ENCODE data around the gene CCDC106. TPM values are rescaled to one million over a fixed set of nuclear protein-coding genes. Genes with fewer than 3 reads are reported as not detected.

The CCDC106 gene
- total and polyA plus RNA-seq, 2 experiments from 2014 or later: 12.0 to 15.2 TPM

- no peak overlapping the region for H2AFZ ChIP-seq
- no peak overlapping the region for H3K4me2 ChIP-seq (ENCODE audit: unreplicated experiment)
- H4K20me1 ChIP-seq (ENCODE audit: insufficient read depth): 0 out of 2 replicates have a peak, but pooled peaks cover 2% of the 10 kb centered on the region
- 75 to 78% methylated on average over 12 of the region's 12 CpGs for WGBS, 2 experiments (ENCODE audit: low coverage in 1 of 2, low lambda C conversion rate in 2 of 2, missing lambda C conversion rate in 2 of 2)
- no peak for DNase-seq
- TF ChIP-seq EZH2 (IDR thresholded peaks at IDR 0.05; ENCODE audit: insufficient read depth, poor library complexity, severe bottlenecking): no peak
- in situ Hi-C loops (cut with MboI): loop anchor here (25.0 kb wide), 1 partner anchor 1204 kb away; the partner anchor contains the start of genes CDC42EP5 and LENG9
- peaks cover 18% of the 10 kb centered on the region; the same call in 1 of the 2 replicates for H3K36me3 ChIP-seq (ENCODE audit: low read depth)
- no peaks in the 10 kb centered on the region for H3K9me3 ChIP-seq (ENCODE audit: low read depth)
- no peak overlapping the region for H3K27ac ChIP-seq
- H3K27me3 ChIP-seq (replicated peaks; ENCODE audit: insufficient read depth): no peaks in the 10 kb centered on the region
- no peaks in the 10 kb centered on the region for H3K4me1 ChIP-seq (ENCODE audit: insufficient read depth)
- H3K79me2 ChIP-seq (ENCODE audit: insufficient read depth): peaks cover 97% of the 10 kb centered on the region
- peaks cover 6% of the 10 kb centered on the region; the same call in 1 of the 2 replicates for H3F3A ChIP-seq (ENCODE audit: insufficient read depth)
- H3K9me2 ChIP-seq (ENCODE audit: insufficient read depth): no peaks in the 10 kb centered on the region
- no peak overlapping the region for H3K4me3 ChIP-seq
- no peak overlapping the region for H3K9ac ChIP-seq
Measured at GRCh38 chr19:55666343-55667005, 18.5 kb downstream of the CCDC106 start.

- DNase-seq: no peak
- Histone ChIP-seq H3K36me3 (ENCODE audit: low read depth) (peaks cover 15% of the 10 kb centered on the region; the same call in 1 of the 2 replicates), H3K9me3 (ENCODE audit: low read depth) (no peaks in the 10 kb centered on the region), H4K20me1 (ENCODE audit: insufficient read depth) (peaks cover 7% of the 10 kb centered on the region; the same call in 1 of the 2 replicates), H3K27me3 (replicated peaks; ENCODE audit: insufficient read depth) (no peaks in the 10 kb centered on the region), H3K4me3 (no peak overlapping the region), H3K4me2 (ENCODE audit: unreplicated experiment) (no peak overlapping the region), H3K9me2 (ENCODE audit: insufficient read depth) (no peaks in the 10 kb centered on the region), H3K79me2 (ENCODE audit: insufficient read depth) (peaks cover 97% of the 10 kb centered on the region), H2AFZ (no peak overlapping the region), H3K9ac (no peak overlapping the region), H3K4me1 (ENCODE audit: insufficient read depth) (peaks cover 2% of the 10 kb centered on the region; the same call in 1 of the 2 replicates), H3K27ac (no peak overlapping the region), H3F3A (ENCODE audit: insufficient read depth) (peaks cover 11% of the 10 kb centered on the region)
- TF ChIP-seq EZH2 (IDR thresholded peaks at IDR 0.05; ENCODE audit: insufficient read depth, poor library complexity, severe bottlenecking) (no peak), EZH2phosphoT487 (IDR thresholded peaks at IDR 0.05; ENCODE audit: insufficient read depth, low read depth) (no peak)
- 91 to 94% methylated on average over 4 of the region's 4 CpGs for WGBS, 2 experiments (ENCODE audit: low coverage in 1 of 2, low lambda C conversion rate in 2 of 2, missing lambda C conversion rate in 2 of 2)
- in situ Hi-C loops (cut with MboI): loop anchor here (25.0 kb wide), 1 partner anchor 1205 kb away; the partner anchor contains the start of genes CDC42EP5 and LENG9
Measured at GRCh38 chr19:55667006-55667381, 19.0 kb downstream of the CCDC106 start.

GRCh38 chr19:55667511-55667910, 19.5 kb downstream of the CCDC106 start:
- Histone ChIP-seq H3K36me3 (ENCODE audit: low read depth) (peaks cover 13% of the 10 kb centered on the region; the same call in 1 of the 2 replicates), H3K79me2 (ENCODE audit: insufficient read depth) (peaks cover 97% of the 10 kb centered on the region), H3K9ac (no peak overlapping the region), H3F3A (ENCODE audit: insufficient read depth) (peaks cover 17% of the 10 kb centered on the region), H3K27ac (no peak overlapping the region), H3K4me3 (no peak overlapping the region), H2AFZ (no peak overlapping the region), H3K9me2 (ENCODE audit: insufficient read depth) (no peaks in the 10 kb centered on the region), H3K9me3 (ENCODE audit: low read depth) (no peaks in the 10 kb centered on the region), H3K27me3 (replicated peaks; ENCODE audit: insufficient read depth) (no peaks in the 10 kb centered on the region), H4K20me1 (ENCODE audit: insufficient read depth) (peaks cover 8% of the 10 kb centered on the region; the same call in 1 of the 2 replicates), H3K4me2 (ENCODE audit: unreplicated experiment) (no peak overlapping the region), H3K4me1 (ENCODE audit: insufficient read depth) (peaks cover 8% of the 10 kb centered on the region; the same call in 1 of the 2 replicates)
- in situ Hi-C loops (cut with MboI): loop anchor here (25.0 kb wide), 1 partner anchor 1205 kb away; the partner anchor contains the start of genes CDC42EP5 and LENG9
- WGBS, 2 experiments (ENCODE audit: low coverage in 1 of 2, low lambda C conversion rate in 2 of 2, missing lambda C conversion rate in 2 of 2): 94 to 96% methylated on average over 12 of the region's 12 CpGs
- DNase-seq: no peak
- no peak for TF ChIP-seq EZH2phosphoT487 (IDR thresholded peaks at IDR 0.05; ENCODE audit: insufficient read depth, low read depth)
- no peak for TF ChIP-seq EZH2 (IDR thresholded peaks at IDR 0.05; ENCODE audit: insufficient read depth, poor library complexity, severe bottlenecking)

- no peaks in the 10 kb centered on the region for H3K9me3 ChIP-seq (ENCODE audit: low read depth)
- H3K9ac ChIP-seq: no peak overlapping the region
- no peaks in the 10 kb centered on the region for H3K9me2 ChIP-seq (ENCODE audit: insufficient read depth)
- peaks cover 10% of the 10 kb centered on the region; the same call in 1 of the 2 replicates for H3K4me1 ChIP-seq (ENCODE audit: insufficient read depth)
- H2AFZ ChIP-seq: no peak overlapping the region
- peaks cover 8% of the 10 kb centered on the region; the same call in 1 of the 2 replicates for H4K20me1 ChIP-seq (ENCODE audit: insufficient read depth)
- peaks cover 8% of the 10 kb centered on the region; the same call in 1 of the 2 replicates for H3K36me3 ChIP-seq (ENCODE audit: low read depth)
- peaks cover 97% of the 10 kb centered on the region for H3K79me2 ChIP-seq (ENCODE audit: insufficient read depth)
- H3K4me2 ChIP-seq (ENCODE audit: unreplicated experiment): no peak overlapping the region
- in situ Hi-C loops (cut with MboI): loop anchor here (25.0 kb wide), 1 partner anchor 1206 kb away; the partner anchor contains the start of genes CDC42EP5 and LENG9
- H3K4me3 ChIP-seq: no peak overlapping the region
- TF ChIP-seq EZH2phosphoT487 (IDR thresholded peaks at IDR 0.05; ENCODE audit: insufficient read depth, low read depth) (no peak), EZH2 (IDR thresholded peaks at IDR 0.05; ENCODE audit: insufficient read depth, poor library complexity, severe bottlenecking) (no peak)
- no peaks in the 10 kb centered on the region for H3K27me3 ChIP-seq (replicated peaks; ENCODE audit: insufficient read depth)
- H3F3A ChIP-seq (ENCODE audit: insufficient read depth): peaks cover 21% of the 10 kb centered on the region
- DNase-seq: no peak
- no peak overlapping the region for H3K27ac ChIP-seq
- 71 to 76% methylated on average over 11 of the region's 11 CpGs for WGBS, 2 experiments (ENCODE audit: low coverage in 1 of 2, low lambda C conversion rate in 2 of 2, missing lambda C conversion rate in 2 of 2)
Measured at GRCh38 chr19:55667958-55668357, 19.9 kb downstream of the CCDC106 start.

Data from GM23248 (cell line).